HG02610 (cell line): ENCODE results near the gene RPS6KA2.

Source experiments
- ATAC-seq: cut with Tn5 transposase; IDR thresholded peaks from one replicate; pipeline ENCODE4 v1.9.1; 2021; ENCODE audit warnings: mild to moderate bottlenecking, moderate library complexity; ENCODE audit not compliant: unreplicated experiment

Gene RPS6KA2

DNA sequence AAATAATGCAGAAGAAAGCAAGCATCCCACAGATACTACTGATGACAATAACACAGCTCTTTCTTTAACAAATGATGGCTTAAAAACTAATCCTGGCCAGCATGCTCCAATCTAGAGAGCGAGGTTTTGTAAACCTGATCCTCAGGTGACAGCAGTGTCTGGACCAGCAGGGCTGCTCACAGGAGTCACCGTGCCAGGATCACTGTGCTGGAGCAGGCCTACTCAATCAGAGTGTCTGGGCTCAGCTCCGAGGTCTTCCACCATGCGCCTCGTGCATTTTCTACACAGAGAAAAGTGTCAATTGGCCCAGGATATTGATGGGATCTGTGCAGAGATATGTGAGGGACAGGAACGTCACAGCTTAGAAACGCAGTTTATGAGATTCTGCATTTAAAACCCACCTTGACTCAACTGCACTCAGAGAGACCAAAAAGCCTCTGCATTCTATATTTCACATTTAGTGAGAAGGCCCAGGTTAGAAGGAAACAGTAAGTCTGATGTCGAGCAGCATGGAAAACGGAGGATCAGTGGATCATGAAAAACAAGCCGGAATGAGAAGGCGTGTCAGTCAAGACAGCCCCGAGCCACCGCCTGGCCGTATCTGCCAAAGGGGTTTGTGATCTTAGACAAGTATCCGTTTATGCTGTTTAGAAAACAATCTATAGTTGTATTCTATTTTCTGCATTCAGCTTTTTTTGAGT, 48.4 kb downstream of the RPS6KA2 start:
- no peak for ATAC-seq

DNA sequence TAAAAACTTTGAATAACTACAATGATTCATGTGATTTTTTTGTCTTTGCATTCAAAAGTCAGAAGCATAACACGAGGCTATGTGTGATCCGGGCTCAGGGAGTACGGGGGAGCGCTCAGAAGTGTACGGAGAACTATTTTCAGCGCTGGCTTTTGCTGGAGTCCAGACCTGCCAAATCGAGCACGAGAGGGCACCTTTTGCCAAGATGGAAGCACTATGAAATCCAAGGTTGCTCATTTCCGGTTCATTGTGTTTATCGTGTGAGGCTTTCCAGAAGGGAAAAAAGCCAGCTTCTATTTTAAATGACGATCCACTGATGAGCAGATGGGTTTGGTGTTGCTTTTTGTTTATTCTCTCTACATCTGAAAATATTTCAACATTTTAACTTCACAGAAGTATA, 51.8 kb downstream of the RPS6KA2 start:
- ATAC-seq = no peak

DNA sequence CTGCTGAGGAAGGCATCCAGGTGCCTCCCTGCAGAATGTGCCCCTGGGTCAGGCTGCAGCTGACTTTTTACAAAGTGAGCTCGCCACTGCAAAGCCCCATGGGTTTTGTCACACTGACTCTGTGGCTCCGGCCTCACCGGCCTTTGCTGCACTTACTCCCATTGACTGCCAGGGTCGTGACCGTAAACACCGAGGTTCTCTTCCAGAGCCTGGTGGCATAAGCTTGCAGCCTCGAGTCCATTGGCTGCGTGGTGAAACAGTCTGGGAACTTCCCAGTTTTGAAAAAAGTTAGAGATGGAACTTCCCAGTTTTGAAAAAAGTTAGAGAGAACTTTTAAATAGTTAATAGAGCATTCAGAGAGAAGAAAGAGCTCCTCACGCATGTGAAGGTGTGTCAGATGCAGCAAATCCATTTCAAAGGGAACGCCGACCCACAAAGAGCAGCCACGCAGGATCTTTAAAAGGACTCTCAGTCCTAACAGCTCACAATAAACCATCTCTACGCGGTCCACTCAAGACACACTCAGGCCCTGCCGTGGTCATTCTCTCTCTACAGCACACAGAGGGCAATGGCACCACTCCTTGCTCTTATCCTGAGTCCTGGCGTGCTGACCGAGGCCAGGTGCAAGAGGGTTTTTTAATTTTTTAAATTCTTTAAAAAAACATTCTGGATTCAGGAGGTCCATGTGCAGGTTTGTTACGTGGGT, 53.4 kb downstream of the RPS6KA2 start:
- ATAC-seq = no peak

DNA sequence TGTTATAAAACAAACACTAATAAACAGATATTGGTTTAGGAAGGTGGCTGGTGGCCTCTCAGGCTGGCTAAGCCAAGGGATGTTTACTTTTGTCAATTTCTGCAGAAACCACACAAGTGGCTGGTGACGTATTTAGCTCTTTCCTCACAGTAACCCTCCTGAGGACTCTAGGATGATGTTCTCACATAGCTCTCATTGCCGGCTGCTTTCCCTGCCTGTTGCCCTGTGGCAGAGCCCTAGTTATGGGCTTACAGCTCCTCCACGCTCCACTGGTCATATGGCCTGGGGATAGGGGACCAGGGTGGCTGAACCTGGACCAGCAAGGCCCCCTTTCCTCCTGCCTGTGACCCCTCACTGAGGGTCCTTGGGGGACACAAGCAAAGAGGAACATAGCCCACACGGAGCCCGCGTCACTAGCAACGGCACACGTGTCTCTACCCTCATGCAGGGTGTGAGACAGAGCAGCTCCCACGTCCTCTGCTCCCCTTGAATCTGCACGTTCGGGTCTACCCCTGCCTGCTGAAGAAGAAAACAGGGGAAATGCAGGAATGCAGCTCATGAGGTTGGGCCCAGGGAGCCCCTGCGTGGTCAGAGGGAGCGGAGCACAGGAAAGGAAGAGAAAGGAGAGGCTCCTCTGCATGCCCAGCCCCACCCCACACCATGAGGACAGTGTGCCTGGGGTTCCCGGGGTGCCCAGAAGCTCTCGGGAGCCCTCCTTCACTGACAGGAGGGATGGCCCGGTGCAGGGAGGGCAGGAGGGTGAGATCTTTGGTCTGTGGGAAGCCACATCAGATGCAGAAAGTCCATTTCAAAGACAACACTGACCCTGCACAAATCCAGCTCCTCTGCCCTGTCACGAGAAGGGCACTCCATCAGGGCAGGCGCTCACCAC, 54.4 kb downstream of the RPS6KA2 start:
- no peak for ATAC-seq

DNA sequence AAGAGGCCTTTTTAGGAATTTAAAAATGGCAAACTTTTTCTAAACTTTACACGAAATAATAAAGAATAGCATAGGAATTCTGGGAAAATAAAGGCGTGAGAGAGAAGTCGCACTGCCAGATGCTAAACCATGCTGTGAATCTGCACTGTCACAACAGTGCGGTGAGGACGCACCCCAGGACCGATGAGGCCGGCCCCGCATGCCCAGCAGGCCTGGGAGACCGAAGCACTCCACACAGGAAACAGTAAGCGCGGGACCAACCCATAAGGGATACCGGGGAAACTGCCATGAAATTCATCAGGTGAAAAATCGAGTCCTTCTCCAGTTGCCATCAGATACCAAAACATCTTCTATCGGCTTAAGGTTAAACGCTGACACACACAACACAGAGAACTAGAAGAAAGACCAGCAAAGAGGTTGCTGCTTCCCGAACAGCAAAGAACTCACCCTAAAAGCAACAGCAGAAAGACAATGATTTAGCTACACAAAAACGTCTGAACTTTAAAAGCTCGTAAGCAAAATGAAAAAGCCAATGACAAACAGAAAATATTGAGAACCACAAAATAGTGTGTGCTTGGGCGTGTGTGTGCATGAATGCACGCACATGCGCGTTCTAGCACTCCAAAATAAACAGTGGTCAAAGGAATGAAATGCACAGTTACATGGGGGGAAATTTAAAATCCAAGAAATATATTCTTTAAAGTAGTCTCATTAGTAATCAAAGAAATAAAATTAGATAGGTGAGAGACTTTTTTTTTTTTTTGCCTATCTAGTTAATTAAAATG, 55.9 kb downstream of the RPS6KA2 start:
- ATAC-seq = no peak

DNA sequence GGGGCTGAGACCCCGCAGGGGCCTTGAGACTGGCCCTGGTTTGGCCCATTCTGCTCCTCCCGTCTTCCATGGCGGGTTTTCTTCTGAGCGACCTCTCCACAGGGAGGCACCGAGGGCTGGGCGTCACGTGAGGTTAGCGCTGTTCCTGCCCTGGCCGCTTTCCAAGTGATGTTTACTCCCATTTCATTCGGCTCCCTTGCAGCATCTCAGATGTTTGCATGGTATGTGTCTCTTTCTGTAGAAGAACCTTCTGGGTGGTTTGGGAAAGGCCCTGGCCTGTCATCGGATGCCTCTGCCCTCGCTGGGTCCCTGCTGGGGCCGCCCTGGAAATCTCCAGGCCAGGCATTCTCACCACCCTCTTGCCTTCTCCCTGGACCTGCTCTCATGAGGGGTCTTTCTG, 57.8 kb downstream of the RPS6KA2 start:
- ATAC-seq = no peak

DNA sequence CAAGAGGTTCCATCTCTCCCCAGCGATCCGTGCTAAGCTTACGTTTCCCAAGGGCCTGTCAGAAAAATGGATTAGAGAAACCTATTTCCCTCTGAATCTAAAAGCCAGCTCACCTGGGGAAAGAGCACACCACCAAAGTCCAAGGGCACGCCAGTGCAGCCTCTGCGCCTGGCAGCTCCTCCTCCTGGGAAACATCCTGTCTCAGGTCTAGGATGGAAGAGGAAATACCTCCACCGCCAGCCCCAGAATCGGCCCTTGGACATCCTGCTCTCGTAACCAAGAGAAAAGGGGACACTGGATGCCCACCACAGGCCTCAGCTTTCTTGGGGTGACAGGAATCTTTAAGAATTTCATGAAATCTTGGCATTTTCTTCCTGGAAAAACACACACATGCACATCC, 59.2 kb downstream of the RPS6KA2 start:
- ATAC-seq = no peak

DNA sequence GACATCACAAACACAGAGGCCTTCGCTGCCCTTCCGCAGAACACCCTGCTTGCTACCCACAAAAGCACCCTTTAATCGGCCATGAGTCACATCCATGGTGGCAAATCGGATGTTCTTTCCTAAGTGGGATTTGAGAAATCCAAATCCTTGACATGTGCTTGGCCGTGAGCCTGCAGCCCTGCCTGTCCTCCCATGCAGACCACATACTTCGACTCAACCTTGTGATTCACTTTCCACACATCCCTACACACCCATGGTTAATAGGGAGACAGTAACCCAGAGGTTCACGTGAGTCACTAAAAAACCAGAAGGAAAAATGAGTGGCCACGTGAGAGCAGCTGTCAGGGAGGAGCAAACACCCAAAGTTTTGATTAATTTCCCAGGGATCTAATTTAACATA, 59.9 kb downstream of the RPS6KA2 start:
- ATAC-seq = no peak

DNA sequence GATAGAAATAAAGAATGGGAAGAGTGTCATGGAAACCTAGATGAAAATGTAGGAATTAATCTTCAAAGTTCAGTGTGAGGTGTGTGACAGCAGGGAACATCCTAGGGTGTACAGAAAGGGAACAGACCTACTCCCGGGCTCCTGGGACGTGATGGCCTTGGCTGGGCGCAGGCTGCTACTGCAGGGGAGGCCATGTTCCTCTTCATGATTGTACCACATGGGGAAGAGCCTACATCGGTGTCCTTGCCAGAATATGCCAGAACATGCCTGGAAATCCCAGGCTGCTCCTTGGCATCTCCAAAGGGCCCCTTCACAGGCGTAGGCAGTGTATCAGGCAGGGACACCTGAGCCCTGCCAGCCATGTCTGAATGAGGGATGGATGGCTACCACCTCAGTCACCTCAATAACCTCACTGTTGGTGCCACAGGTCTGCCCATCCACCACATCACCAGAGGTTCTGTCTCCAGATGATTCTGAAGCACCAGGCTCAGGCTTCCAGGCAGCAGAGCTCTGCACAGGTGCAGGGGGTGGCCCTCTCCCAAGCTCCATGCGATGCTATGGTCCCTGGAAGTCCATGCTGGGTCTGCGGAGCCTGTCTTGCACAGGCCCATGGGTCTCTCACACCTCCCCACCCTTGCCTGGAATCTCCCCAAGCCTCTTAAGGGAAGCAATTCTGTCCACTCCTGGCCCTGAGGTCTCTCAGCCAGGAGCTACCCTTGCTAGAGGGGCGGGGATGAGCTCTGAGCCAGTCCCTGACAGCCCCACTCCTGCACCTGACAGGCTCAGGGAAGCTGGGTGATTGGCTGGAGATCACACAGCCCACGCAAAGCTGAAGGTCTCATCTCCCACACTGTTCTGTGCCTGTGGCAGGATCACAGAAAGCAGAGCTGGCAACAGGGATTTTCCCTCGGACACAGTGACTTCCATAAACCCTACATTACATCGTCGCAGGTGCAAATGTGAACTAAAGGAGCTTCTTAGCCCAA, 60.7 kb downstream of the RPS6KA2 start:
- ATAC-seq = no peak

DNA sequence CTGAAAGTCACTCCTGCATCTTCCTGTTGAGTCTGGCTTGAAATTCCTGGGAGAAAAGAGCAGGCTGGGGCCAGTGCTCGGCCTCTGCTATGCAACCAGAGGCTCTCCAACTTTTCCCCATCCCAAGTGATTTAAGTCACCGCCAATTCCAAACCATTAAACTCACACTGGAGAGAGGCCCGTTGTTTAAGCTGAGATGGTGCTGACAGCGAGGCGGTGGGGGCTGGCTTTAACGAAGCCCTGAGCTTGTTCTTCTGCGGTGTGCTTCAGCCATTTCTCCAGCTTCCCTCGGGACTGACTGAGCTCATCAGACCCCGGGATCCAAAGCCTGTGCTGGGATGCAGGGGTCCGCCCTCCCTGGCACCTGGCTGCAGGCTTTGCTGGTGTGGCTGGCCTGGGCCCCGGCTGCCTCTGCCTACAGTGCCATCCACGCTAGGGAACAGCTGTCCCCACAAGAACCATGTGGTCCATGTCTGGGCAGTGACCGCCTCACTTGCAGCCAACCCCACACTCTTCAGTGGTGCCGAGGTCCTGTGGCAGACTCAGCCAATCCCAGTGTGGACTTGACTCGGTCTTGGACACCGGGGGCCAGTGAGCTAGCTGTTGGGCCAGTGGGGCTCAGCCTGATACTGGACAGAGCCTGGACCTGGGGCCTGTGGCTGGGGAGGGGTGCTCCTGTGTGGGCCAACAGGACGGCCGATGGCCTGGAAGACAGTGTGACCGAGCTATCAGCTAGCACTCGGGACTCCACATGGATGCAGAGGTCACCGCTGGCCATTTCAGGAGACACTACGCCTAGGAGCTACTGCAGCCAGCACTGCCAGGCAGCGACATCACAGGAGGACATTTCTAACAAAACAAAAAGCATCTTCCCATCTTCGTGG, 61.7 kb downstream of the RPS6KA2 start:
- no peak for ATAC-seq

DNA sequence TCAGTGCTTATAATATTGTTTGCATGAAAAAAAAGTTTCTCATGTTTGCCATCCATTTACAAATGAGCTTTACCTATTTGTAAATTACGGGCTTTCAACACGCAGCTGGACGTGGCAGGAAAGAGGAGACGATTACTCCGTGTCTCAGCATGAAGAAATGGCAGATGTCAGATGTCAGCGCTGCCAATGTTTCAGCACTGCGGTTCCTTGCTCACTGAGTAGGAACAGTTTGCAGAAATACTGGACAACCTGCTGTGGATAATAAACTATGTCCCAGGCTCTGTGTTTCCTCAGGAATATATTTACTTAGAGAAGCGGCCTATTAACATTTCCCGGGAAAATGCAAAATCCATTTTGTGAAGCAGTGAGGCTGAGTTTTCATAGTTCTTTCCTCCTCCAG, 63.2 kb downstream of the RPS6KA2 start:
- ATAC-seq = no peak

DNA sequence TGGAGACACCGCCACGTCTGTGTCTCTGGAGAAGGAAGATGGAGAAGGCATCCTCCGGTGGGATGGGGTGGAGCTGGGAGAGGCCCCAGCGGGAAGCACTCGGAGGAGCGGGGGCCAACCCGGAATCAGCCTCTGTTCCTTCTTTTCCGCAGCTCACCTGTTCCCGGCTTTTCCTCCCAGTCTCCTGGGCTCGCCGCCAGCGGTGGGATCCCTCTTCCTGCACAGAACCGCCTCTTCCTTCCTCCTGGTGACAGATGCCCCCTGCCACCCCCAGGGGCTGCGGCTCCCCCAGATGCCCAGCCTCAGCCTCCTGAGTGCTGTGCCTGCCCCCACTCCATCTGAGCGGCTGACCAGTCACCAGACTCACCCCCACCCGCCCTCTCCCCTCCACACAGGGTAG, 63.9 kb downstream of the RPS6KA2 start:
- no peak for ATAC-seq

DNA sequence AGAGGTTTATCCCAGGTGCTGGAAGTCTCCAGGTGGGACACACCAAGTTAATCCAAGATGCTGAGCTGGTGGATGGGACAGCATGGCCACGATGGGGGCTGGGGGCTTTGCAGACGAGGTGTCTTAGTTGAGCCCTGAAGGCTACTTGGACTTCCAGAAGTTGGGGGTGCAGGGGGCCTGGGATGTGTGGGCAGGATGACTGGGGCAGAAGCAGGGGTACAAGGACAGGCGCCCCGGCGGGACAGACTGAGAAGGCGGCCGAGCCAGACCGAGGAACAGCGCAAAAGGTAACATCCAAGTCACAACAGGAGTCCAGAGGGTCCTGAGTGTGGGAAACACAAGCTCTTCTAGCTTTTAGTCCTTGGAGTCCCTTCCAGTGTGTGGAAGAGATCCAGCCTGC, 64.3 kb downstream of the RPS6KA2 start:
- no peak for ATAC-seq

DNA sequence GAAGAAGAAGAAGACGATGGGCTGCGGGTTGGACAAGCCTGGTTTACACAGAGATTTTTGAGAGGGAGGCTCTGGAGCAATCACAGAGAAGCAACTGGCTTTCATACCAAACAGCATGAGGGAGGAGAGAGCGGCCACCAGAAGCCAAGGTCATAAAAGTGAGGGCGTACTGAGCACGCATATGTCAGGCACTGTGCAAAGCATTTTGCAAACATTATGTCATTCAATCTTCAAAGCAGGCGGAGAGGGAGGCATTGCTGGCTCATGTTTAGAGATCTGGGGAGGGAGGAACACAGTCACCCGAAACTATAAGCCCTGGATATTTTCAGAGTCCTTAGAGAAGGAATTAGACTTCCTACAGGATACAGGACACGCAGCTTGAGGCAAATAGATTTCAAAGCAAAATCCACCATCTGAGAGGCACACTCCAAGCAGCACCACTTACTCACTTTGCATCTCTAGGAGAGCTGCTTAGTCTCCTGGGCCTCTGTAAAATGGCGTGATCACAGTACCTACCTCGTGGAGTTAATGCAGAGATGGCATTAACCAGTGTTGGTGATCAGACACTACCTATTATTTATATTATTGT, 65.2 kb downstream of the RPS6KA2 start:
- no peak for ATAC-seq

DNA sequence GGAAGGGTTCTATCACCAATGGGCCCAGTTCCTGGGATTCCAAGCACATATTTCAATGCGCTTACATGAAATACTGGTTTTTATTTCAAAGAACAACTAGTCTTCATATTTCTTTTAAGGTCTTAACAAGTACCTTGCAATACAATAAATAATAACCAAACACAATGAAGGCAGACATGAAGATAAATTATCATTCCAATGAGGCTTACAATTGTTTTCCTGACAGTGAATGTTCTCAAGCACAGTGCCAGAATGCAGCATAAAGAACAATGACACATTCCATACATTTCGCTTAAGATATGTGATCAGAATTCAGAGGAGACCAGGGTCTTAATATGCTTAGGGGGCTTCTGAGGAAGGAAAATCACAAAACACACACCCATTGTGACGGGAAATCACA, 66.8 kb downstream of the RPS6KA2 start:
- no peak for ATAC-seq

DNA sequence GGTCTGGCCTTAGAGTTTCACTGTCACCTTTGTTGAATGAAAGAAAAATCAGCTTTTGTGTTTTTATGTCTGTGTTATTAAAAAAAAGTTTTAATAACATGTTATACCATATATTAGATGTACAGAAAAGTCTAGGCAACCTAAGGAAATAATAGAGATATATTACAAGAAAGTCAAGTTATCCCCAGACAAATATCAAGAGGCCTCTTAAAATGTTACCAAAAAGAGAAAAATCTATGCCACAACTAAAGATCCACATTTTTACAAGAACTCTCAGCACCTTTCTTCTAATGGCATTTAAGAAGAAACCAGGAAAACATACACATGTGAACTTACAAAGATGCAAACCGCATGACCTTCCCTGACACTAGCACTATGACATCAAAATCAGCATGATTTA, 67.4 kb downstream of the RPS6KA2 start:
- ATAC-seq = no peak

DNA sequence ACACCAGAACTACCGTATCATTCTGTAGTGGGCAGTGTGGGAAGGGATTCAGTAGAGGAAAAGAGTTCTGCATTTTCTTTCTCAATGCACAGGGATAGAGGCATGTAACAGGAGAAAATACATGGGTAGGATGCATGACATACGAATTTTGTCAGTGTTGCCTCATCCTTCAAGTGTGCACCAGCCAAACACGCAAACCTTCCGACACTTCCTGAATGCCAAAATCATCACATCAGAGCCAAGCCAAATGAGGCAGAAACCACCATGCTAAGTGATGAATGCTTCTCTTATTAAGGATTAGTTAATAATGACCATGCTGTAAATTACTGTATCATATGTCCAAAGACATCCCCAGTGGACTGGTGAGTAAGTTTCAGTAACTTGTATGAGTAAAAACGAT, 67.8 kb downstream of the RPS6KA2 start:
- ATAC-seq = no peak
